ENCODE measurements around the gene ANKS1B. TPM values are rescaled to one million over a fixed set of nuclear protein-coding genes. Genes with fewer than 3 reads are reported as not detected.

The ANKS1B gene
- total RNA-seq, 4 donors from 2014 or later: 1.5 to 5.5 (median 4.4) TPM

DNA sequence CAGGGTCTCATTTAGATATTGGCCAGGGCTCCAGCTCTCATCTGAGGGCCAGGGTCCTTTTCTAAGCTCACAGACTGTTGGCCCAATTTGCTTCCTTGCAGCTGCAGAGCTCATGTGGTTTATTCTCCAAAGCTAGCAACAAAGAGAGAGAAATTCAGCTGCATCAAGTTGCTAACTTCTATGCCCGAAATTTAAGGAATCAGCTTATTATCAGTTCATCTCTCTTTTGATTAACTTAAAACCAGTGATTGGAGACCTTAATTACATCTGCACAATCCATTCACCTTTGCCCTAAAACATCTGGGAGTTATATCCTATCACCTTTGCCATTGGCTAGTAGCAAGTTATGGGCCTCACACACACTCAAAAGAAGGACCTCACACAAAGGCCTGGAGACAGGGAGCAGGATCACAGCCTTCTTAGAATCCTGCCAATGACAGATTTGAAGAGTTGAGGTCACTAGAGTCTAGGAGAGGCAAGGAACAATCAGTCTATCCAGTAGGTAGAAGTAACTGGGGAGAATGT lies 596.0 kb downstream of the ANKS1B start:
- intact Hi-C loops (cut with DNase I; ENCODE audit: low total_unique reads): no loop called here
- TF ChIP-seq POLR2A (IDR thresholded peaks at IDR 0.05): no peak
- DNase-seq (ENCODE audit: low spot score in 2 of 2): no peak
- 18 to 74% methylated on average over 1 of the region's 1 CpG for WGBS, 2 donors
- no peak overlapping the region for H3K4me3 ChIP-seq (ENCODE audit: low read depth, poor library complexity, severe bottlenecking)

GRCh38 chr12:99387661-99388060 lies 597.1 kb downstream of the ANKS1B start:
- no peak for TF ChIP-seq POLR2A (IDR thresholded peaks at IDR 0.05)
- TF ChIP-seq, protein P1, sequence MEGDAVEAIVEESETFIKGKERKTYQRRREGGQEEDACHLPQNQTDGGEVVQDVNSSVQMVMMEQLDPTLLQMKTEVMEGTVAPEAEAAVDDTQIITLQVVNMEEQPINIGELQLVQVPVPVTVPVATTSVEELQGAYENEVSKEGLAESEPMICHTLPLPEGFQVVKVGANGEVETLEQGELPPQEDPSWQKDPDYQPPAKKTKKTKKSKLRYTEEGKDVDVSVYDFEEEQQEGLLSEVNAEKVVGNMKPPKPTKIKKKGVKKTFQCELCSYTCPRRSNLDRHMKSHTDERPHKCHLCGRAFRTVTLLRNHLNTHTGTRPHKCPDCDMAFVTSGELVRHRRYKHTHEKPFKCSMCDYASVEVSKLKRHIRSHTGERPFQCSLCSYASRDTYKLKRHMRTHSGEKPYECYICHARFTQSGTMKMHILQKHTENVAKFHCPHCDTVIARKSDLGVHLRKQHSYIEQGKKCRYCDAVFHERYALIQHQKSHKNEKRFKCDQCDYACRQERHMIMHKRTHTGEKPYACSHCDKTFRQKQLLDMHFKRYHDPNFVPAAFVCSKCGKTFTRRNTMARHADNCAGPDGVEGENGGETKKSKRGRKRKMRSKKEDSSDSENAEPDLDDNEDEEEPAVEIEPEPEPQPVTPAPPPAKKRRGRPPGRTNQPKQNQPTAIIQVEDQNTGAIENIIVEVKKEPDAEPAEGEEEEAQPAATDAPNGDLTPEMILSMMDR (IDR thresholded peaks at IDR 0.05): no peak
- no peak for DNase-seq (ENCODE audit: low spot score in 2 of 2)
- no peak overlapping the region for H3K4me3 ChIP-seq (ENCODE audit: low read depth, poor library complexity, severe bottlenecking)
- 70 to 74% methylated on average over 4 of the region's 4 CpGs for WGBS, 2 donors
- intact Hi-C loops (cut with DNase I; ENCODE audit: low total_unique reads): no loop called here

DNA sequence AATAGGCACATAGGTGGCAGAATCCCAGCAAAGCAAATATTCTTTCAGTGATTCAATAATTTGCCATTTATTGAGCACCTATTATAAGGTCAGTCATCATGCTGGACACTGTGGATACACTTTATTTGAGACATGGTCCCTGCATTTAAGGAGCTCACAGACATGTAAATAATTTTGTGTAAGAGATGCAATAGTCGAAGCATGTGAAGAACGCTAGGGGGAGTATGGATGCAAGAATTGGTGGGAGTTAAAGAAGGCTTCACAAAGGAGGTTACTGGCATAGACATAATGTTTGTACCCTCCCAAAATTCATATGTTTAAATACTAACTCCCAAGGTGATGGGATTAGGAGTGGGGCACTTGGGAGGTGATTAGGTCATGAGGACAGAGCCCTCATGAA lies 597.8 kb downstream of the ANKS1B start:
- no peak for TF ChIP-seq POLR2A (IDR thresholded peaks at IDR 0.05)
- TF ChIP-seq, protein P1 (IDR thresholded peaks at IDR 0.05): no peak
- 22 to 65% methylated on average over 2 of the region's 2 CpGs for WGBS, 2 donors
- H3K4me3 ChIP-seq (ENCODE audit: low read depth, poor library complexity, severe bottlenecking): no peak overlapping the region
- DNase-seq (ENCODE audit: low spot score in 2 of 2): no peak
- intact Hi-C loops (cut with DNase I; ENCODE audit: low total_unique reads): no loop called here

DNA sequence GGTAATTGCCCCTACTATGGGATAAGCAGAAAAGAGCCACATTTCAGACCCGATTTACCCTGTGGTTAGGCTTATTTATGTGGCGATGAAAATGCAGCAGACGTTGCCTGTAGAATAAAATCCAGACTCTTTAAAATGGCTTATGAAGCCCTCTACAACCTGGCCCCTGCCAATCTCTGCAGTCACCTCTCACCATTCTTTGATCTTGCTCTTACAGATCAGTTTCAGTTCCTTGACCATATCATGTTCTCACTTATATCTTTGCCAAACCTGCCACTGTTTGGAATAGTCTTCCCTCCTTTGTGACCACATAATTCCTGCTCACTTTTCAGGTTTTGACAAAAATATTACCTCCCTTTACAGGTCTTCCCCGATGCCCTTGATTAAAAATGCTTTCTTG lies 601.5 kb downstream of the ANKS1B start:
- WGBS, 2 donors: 84% methylated on average over 4 of the region's 4 CpGs
- TF ChIP-seq, protein P1 (IDR thresholded peaks at IDR 0.05): no peak
- TF ChIP-seq POLR2A (IDR thresholded peaks at IDR 0.05): no peak
- intact Hi-C loops (cut with DNase I; ENCODE audit: low total_unique reads): no loop called here
- no peak overlapping the region for H3K4me3 ChIP-seq (ENCODE audit: low read depth, poor library complexity, severe bottlenecking)
- no peak for DNase-seq (ENCODE audit: low spot score in 2 of 2)

- TF ChIP-seq, protein P1 (IDR thresholded peaks at IDR 0.05): no peak
- no peak for TF ChIP-seq POLR2A (IDR thresholded peaks at IDR 0.05)
- WGBS, 2 donors: 55 to 61% methylated on average over 2 of the region's 2 CpGs
- intact Hi-C loops (cut with DNase I; ENCODE audit: low total_unique reads): no loop called here
- no peak overlapping the region for H3K4me3 ChIP-seq (ENCODE audit: low read depth, poor library complexity, severe bottlenecking)
- DNase-seq (ENCODE audit: low spot score in 2 of 2): no peak
These were observed 602.7 kb downstream of the ANKS1B start for GRCh38 chr12:99381992-99382391.

GRCh38 chr12:99380701-99381100 lies 604.0 kb downstream of the ANKS1B start:
- no peak for TF ChIP-seq POLR2A (IDR thresholded peaks at IDR 0.05)
- TF ChIP-seq, protein P1 (IDR thresholded peaks at IDR 0.05): no peak
- H3K4me3 ChIP-seq (ENCODE audit: low read depth, poor library complexity, severe bottlenecking): no peak overlapping the region
- DNase-seq (ENCODE audit: low spot score in 2 of 2): no peak
- intact Hi-C loops (cut with DNase I; ENCODE audit: low total_unique reads): no loop called here
- 84 to 92% methylated on average over 1 of the region's 1 CpG for WGBS, 2 donors
